GM12874 (cell line): ENCODE data around the gene SNX14.
A peak's percentile ranks its signal among the peaks of the same experiment; 100 is the strongest.

ENCODE experiments used
- CTCF ChIP-seq: IDR thresholded peaks from 2 replicates; pipeline ENCODE4 v1.5.1; 2011; ENCODE audit warnings: low read depth, mild to moderate bottlenecking, control low read depth, low read length, moderate library complexity; ENCODE audit not compliant: insufficient read depth

SNX14 gene

GRCh38 chr6:85490516-85491248, 103.0 kb downstream of the SNX14 start:
- no peak for TF ChIP-seq CTCF

- TF ChIP-seq CTCF: no peak
Observed at GRCh38 chr6:85484948-85485347, 108.7 kb downstream of the SNX14 start.

GRCh38 chr6:85483846-85484245, 109.8 kb downstream of the SNX14 start:
- TF ChIP-seq CTCF: no peak

- peak; percentile 96 for TF ChIP-seq CTCF
Observed at GRCh38 chr6:85482905-85483700, 110.6 kb downstream of the SNX14 start.

GRCh38 chr6:85482206-85482904, 111.3 kb downstream of the SNX14 start:
- TF ChIP-seq CTCF: no peak

- TF ChIP-seq CTCF: no peak
Observed at GRCh38 chr6:85479208-85479607, 114.5 kb downstream of the SNX14 start.

GRCh38 chr6:85476532-85476931, 117.1 kb downstream of the SNX14 start:
- TF ChIP-seq CTCF: no peak
